ENCODE measurements around the gene ZNF280C. TPM values are rescaled to one million over a fixed set of nuclear protein-coding genes. Genes with fewer than 3 reads are reported as not detected.
"Not testable (repeated sequence)": the region's sequence is repeated elsewhere in the genome, so short reads cannot be mapped to it uniquely, and the experiment has no call there.

The ZNF280C gene
- total RNA-seq, 1 donor from 2014 or later, result 14.5 TPM

DNA sequence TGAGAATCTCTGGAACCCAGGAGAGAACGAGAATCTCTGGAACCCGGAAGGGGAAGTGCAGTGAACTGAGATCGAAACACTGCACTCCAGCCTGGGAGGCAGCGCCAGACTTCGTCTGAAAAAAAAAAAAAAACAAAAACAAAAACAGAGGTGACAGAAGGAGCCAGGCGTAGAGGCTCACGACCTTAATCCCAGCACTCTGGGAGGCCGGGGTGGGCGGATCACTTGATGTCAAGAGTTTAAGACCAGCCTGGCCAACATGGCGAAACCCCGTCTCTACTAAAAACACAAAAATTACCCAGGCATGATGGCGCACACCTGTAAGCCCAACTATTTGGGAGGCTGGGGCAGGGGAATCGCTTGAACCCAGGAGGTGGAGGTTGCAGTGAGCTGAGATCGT lies 17.0 kb downstream of the ZNF280C start:
- H3K4me3 Mint-ChIP-seq, result no peak overlapping the region
- peaks cover 43% of the 10 kb centered on the region for H3K36me3 Mint-ChIP-seq
- no peak overlapping the region for H3K27ac Mint-ChIP-seq
- DNase-seq (ENCODE audit: low spot score in 2 of 2, unreplicated experiment in 2 of 2), result no peak
- no peaks in the 10 kb centered on the region for H3K4me1 Mint-ChIP-seq
- H3K9me3 Mint-ChIP-seq, result peaks cover 34% of the 10 kb centered on the region
- no peaks in the 10 kb centered on the region for H3K27me3 Mint-ChIP-seq (ENCODE audit: low read depth)
- TF ChIP-seq, protein P1, sequence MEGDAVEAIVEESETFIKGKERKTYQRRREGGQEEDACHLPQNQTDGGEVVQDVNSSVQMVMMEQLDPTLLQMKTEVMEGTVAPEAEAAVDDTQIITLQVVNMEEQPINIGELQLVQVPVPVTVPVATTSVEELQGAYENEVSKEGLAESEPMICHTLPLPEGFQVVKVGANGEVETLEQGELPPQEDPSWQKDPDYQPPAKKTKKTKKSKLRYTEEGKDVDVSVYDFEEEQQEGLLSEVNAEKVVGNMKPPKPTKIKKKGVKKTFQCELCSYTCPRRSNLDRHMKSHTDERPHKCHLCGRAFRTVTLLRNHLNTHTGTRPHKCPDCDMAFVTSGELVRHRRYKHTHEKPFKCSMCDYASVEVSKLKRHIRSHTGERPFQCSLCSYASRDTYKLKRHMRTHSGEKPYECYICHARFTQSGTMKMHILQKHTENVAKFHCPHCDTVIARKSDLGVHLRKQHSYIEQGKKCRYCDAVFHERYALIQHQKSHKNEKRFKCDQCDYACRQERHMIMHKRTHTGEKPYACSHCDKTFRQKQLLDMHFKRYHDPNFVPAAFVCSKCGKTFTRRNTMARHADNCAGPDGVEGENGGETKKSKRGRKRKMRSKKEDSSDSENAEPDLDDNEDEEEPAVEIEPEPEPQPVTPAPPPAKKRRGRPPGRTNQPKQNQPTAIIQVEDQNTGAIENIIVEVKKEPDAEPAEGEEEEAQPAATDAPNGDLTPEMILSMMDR (IDR thresholded peaks at IDR 0.05; ENCODE audit: unreplicated experiment), result no peak

DNA sequence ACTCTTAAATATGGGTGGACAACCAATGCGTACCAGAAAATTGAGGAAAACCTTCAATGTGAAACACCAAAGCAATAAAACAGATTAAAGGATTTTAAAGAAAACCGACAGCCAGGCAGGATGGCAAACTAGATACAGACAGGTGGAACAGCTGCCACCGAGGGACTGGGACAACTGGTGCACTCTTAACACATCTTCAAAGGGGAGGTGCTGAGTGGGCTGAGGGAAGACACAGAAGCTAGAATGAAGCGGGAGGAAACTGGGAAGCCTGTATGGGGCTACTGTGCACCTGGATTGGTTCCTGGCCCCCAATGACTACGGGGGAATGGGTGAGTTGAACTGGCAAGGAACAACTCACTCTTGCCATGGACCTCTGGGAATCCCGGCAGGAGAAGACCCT lies 20.7 kb downstream of the ZNF280C start:
- no peak for DNase-seq (ENCODE audit: low spot score in 2 of 2, unreplicated experiment in 2 of 2)
- peaks cover 18% of the 10 kb centered on the region for H3K9me3 Mint-ChIP-seq
- H3K27me3 Mint-ChIP-seq (ENCODE audit: low read depth), result no peaks in the 10 kb centered on the region
- TF ChIP-seq, protein P1 (IDR thresholded peaks at IDR 0.05; ENCODE audit: unreplicated experiment), result no peak
- no peak overlapping the region for H3K27ac Mint-ChIP-seq
- H3K4me3 Mint-ChIP-seq, result no peak overlapping the region
- H3K36me3 Mint-ChIP-seq, result peaks cover 28% of the 10 kb centered on the region
- H3K4me1 Mint-ChIP-seq, result no peaks in the 10 kb centered on the region

DNA sequence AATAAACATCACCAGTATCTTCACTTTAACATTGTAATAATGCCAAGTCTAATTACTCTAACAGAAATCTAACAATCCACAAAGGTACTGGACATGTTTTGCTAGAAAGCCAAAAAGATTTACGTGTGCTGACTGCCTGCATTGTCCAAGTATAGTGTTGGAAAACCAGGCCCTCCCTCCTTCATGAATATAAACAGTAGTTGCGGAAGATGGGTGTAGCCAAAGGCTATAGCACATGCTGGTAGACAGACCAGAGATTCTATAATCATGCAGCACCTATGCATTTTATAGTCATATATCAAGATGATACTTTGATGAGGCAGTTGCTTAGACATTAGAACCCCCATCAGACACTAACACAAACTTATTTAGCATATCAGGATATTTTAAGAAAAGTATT lies 22.6 kb downstream of the ZNF280C start:
- no peaks in the 10 kb centered on the region for H3K27me3 Mint-ChIP-seq (ENCODE audit: low read depth)
- DNase-seq (ENCODE audit: low spot score in 2 of 2, unreplicated experiment in 2 of 2), result no peak
- peaks cover 11% of the 10 kb centered on the region for H3K9me3 Mint-ChIP-seq
- H3K36me3 Mint-ChIP-seq, result peaks cover 26% of the 10 kb centered on the region
- no peak overlapping the region for H3K27ac Mint-ChIP-seq
- H3K4me1 Mint-ChIP-seq, result no peaks in the 10 kb centered on the region
- H3K4me3 Mint-ChIP-seq, result no peak overlapping the region
- TF ChIP-seq, protein P1 (IDR thresholded peaks at IDR 0.05; ENCODE audit: unreplicated experiment), result no peak

DNA sequence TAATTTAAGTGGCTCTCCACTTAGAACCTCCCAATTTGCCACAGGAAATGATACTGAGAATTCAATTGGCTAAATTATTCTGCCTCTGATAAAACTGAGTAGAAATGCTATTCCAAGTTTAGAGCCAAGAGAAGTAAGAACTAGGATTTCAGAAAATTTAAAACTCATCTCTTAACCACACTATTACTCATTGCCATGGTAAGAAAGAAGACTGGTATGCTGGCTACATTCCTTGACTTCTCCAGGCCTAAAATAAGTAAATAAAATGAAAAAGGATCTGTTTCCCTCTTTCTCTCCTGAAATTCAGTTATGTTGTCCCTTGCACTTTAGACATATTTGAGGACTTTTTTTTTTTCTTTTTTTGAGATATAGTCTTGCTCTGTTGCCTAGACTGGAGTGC lies 23.3 kb downstream of the ZNF280C start:
- TF ChIP-seq, protein P1 (IDR thresholded peaks at IDR 0.05; ENCODE audit: unreplicated experiment), result no peak
- Mint-ChIP-seq H3K36me3 (peaks cover 25% of the 10 kb centered on the region), H3K27ac (no peak overlapping the region), H3K27me3 (ENCODE audit: low read depth) (no peaks in the 10 kb centered on the region), H3K9me3 (peaks cover 11% of the 10 kb centered on the region), H3K4me1 (no peaks in the 10 kb centered on the region), H3K4me3 (no peak overlapping the region)
- DNase-seq (ENCODE audit: low spot score in 2 of 2, unreplicated experiment in 2 of 2), result no peak

DNA sequence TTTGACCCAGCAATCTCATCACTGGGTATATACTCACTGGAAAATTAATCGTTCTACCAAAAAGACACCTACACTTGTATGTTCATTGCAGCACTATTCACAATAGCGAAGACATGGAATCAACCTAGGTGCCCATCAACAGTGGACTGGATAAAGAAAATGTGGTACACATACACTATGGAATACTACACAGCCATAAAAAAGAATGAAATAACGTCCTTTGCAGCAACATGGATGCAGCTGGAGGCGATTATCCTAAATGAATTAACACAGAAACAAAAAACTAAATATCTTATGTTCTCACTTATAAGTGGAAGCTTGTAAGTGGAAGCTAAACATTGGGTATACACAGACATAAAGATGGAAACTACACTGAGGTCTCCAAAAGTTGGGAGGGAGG lies 37.5 kb downstream of the ZNF280C start:
- H3K27me3 Mint-ChIP-seq (ENCODE audit: low read depth); H3K4me1 Mint-ChIP-seq; H3K4me3 Mint-ChIP-seq; H3K27ac Mint-ChIP-seq; DNase-seq (ENCODE audit: low spot score in 2 of 2, unreplicated experiment in 2 of 2): not testable (repeated sequence)
- Mint-ChIP-seq H3K9me3 (peaks cover 12% of the 10 kb centered on the region), H3K36me3 (peaks cover 31% of the 10 kb centered on the region)

DNA sequence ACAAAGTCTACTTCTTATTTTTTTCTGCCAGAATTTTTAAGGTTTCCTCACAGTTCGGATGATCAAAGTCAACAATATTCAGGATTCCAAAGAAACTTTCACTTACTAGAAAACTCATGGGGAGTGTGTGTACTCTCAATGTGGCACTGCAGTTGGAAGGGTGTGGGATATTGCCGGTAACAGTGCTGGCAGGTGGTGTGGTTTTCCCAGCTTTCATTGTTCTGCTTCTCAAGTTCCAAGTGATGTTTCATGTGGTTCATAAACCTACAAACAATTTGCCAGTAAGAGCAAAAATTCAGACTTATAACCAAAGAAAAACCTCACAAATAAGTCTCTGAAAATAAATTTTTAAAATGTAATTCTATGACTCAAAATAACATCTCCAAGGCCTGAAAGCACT lies 39.8 kb downstream of the ZNF280C start:
- H3K4me1 Mint-ChIP-seq, result no peaks in the 10 kb centered on the region
- no peaks in the 10 kb centered on the region for H3K27me3 Mint-ChIP-seq (ENCODE audit: low read depth)
- no peak for DNase-seq (ENCODE audit: low spot score in 2 of 2, unreplicated experiment in 2 of 2)
- no peak overlapping the region for H3K4me3 Mint-ChIP-seq
- H3K27ac Mint-ChIP-seq, result no peak overlapping the region
- H3K36me3 Mint-ChIP-seq, result peaks cover 37% of the 10 kb centered on the region
- TF ChIP-seq, protein P1 (IDR thresholded peaks at IDR 0.05; ENCODE audit: unreplicated experiment), result no peak
- H3K9me3 Mint-ChIP-seq, result peaks cover 21% of the 10 kb centered on the region

All from mesothelial cell of epicardium (in vitro differentiated cells).